Tongue (tissue), 3 donors: Measurements from ENCODE around the gene TSPAN4. TPM values are rescaled to one million over a fixed set of nuclear protein-coding genes. Genes with fewer than 3 reads are reported as not detected.

ENCODE experiments used
- DNase-seq: peaks from one replicate; pipeline ENCODE4 v3.0.0-alpha.2; 2015
- small RNA-seq: library from RNA; depleted of rRNA; stranded (forward); fragments of <200 nt; gene quantifications from one replicate; pipeline ENCODE3, GENCODE V24; 2014; ENCODE audit warnings: low replicate concordance
- total RNA-seq: library from RNA; depleted of rRNA; stranded (reverse); fragments of >200 nt; gene quantifications from one replicate; pipeline ENCODE4 v1.2.3, GENCODE V29; 2014

Gene TSPAN4
- total RNA-seq, 1 donor from 2014 or later, result 44.6 TPM

- peak; percentile 59 for DNase-seq
Measured at GRCh38 chr11:911031-911889, 68.6 kb downstream of the TSPAN4 start.

DNA sequence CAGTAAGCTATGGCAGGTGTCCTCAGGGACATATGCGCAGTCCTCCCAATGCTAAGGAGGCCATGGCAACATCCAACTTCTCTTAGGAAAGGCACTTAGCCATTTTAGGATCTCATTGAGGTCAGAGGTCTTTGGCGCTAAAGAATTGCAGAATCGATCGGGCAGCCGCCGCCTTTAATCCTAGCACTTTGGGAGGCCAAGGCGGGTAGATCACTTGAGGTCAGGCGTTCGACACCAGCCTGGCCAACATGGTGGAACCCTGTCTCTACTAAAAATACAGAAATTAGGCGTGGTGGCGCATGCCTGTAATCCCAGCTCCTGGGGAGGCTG is 69.2 kb downstream of the TSPAN4 start:
- DNase-seq, result no peak

GRCh38 chr11:912266-912665 is 69.6 kb downstream of the TSPAN4 start:
- no peak for DNase-seq

GRCh38 chr11:913043-913442 is 70.4 kb downstream of the TSPAN4 start:
- DNase-seq, result no peak

GRCh38 chr11:914204-914603 is 71.6 kb downstream of the TSPAN4 start:
- DNase-seq, result no peak

DNA sequence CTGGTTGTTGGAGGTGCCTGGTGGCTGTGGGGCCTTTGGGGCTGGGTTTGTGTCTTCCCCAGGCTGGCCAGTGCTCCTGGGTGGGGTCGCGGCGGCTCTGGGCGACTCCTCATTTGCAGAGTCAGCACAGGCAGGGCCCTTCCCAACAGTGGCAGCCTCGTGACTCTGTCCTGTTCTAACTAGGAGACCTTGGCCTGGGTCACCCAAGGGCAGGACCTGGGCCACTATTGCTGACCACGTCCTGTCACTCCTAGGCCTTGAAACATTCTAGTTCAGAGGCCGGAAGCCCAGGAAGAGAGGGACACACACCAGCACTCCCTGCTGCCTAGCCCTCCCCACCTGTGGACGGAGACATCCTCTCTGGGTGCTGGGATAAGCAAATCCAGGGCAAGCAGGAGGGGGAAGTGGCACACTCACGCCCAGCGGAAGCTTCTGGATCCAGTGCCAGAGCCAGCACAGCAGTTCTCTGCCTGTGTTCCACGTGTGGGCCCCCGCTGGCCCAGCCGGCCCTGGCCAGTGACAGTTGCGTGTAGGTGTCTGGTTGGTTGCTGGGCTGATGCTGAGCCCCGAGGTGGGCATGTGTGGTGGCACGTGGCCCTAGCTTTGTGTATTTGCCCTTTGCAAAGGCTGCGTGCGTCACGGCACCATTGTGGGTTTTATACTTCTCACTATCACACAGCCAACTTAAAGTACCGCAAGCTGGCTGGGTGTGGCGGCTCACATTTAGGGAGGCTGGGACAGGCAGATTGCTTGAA is 72.3 kb downstream of the TSPAN4 start:
- DNase-seq, result no peak

Small RNA genes within 50 kb of the gene (small RNA-seq; reads per million reads assigned to genes)
- gene SNORA52, result not detected

Other genes starting within 250 kb of the TSPAN4 start
- gene IRF7, start 226.9 kb upstream of the TSPAN4 start, total RNA-seq, result 12.5 TPM
- not detected for gene CDHR5, start 217.9 kb upstream of the TSPAN4 start, total RNA-seq
- 21.6 TPM for gene SCT, start 215.7 kb upstream of the TSPAN4 start, total RNA-seq
- gene DRD4, start 205.6 kb upstream of the TSPAN4 start, total RNA-seq, result not detected
- 18.8 TPM for gene DEAF1, start 147.6 kb upstream of the TSPAN4 start, total RNA-seq
- gene TMEM80, start 147.0 kb upstream of the TSPAN4 start, total RNA-seq, result 10.1 TPM
- gene EPS8L2, start 136.6 kb upstream of the TSPAN4 start, total RNA-seq, result 88.3 TPM
- 79.3 TPM for gene TALDO1, start 95.4 kb upstream of the TSPAN4 start, total RNA-seq
- gene GATD1, start 65.4 kb upstream of the TSPAN4 start, total RNA-seq, result 17.4 TPM
- gene CEND1, start 52.8 kb upstream of the TSPAN4 start, total RNA-seq, result not detected
- 7.5 TPM for gene SLC25A22, start 44.6 kb upstream of the TSPAN4 start, total RNA-seq
- gene PIDD1, start 37.6 kb upstream of the TSPAN4 start, total RNA-seq, result 13.4 TPM
- 259 TPM for gene RPLP2, start 32.9 kb upstream of the TSPAN4 start, total RNA-seq
- 29.8 TPM for gene PNPLA2, start 23.9 kb upstream of the TSPAN4 start, total RNA-seq
- 22.6 TPM for gene CRACR2B, start 14.9 kb upstream of the TSPAN4 start, total RNA-seq
- gene CD151, start 9.9 kb upstream of the TSPAN4 start, total RNA-seq, result 181 TPM
- 11.9 TPM for gene POLR2L, start 323 bp upstream of the TSPAN4 start, total RNA-seq
- gene CHID1, start 68.0 kb downstream of the TSPAN4 start, total RNA-seq, result 46.4 TPM
- gene AP2A2, start 83.0 kb downstream of the TSPAN4 start, total RNA-seq, result 28.6 TPM
- gene MUC6, start 193.9 kb downstream of the TSPAN4 start, total RNA-seq, result not detected
- 1.8 TPM for gene MUC2, start 232.0 kb downstream of the TSPAN4 start, total RNA-seq